WTC11 (cell line): ENCODE data around the gene CALML4. TPM values are rescaled to one million over a fixed set of nuclear protein-coding genes. Genes with fewer than 3 reads are reported as not detected.

ENCODE experiments used
- ATAC-seq: fragments of 200-7000 bp; cut with Tn5 transposase; 2 replicates; pipeline ENCODE4 v1.10.0; 2021; ENCODE audit warnings: mild to moderate bottlenecking, moderate library complexity
- CTCF ChIA-PET: fragments of 300-600 bp; sonication (Branson Sonifier 250); formaldehyde crosslinking; loops from one replicate; lab custom pipeline; 2021; ENCODE audit warnings: antibody characterized with exemption; lab: Charles Lee
- POLR2A ChIA-PET: fragments of 350-600 bp; sonication (Branson Sonifier 250); formaldehyde crosslinking; loops from one replicate; lab custom pipeline; 2021; ENCODE audit warnings: antibody characterized with exemption; lab: Charles Lee
- DNase-seq: peaks from one replicate; pipeline ENCODE4 v3.0.0; 2021; ENCODE audit warnings: low spot score
- H3K27ac Mint-ChIP-seq: 2 replicates; pipeline ENCODE4 v1.8.0; 2021; ENCODE audit warnings: mixed read lengths
- H3K27me3 Mint-ChIP-seq: 2 replicates; pipeline ENCODE4 v1.8.0; 2021; ENCODE audit warnings: low read depth, mild to moderate bottlenecking, moderate library complexity, mixed read lengths
- H3K36me3 Mint-ChIP-seq: 2 replicates; pipeline ENCODE4 v1.8.0; 2021; ENCODE audit warnings: mixed read lengths
- H3K4me1 Mint-ChIP-seq: 2 replicates; pipeline ENCODE4 v1.8.0; 2022; ENCODE audit warnings: mixed read lengths
- H3K4me3 Mint-ChIP-seq: 2 replicates; pipeline ENCODE4 v1.8.0; 2021; ENCODE audit warnings: mild to moderate bottlenecking, moderate library complexity, mixed read lengths
- H3K9me3 Mint-ChIP-seq: 2 replicates; pipeline ENCODE4 v1.8.0; 2021; ENCODE audit warnings: mixed read lengths
- AR ChIP-seq: fragments of 250-450 bp; sonication (Bioruptor Pico); IDR thresholded peaks from 2 replicates; pipeline ENCODE4 v1.9.0; 2021; ENCODE audit warnings: mild to moderate bottlenecking
- CBFB ChIP-seq: sonication (generic); formaldehyde crosslinking; IDR thresholded peaks from 2 replicates; pipeline ENCODE4 v1.8.1; 2022; ENCODE audit warnings: mild to moderate bottlenecking, low read depth, missing genetic modification reagents
- CDX4 ChIP-seq: fragments of 250-450 bp; sonication (Bioruptor Pico); IDR thresholded peaks from 2 replicates; pipeline ENCODE4 v1.9.0; 2021; ENCODE audit warnings: moderate library complexity, mild to moderate bottlenecking, inconsistent platforms, borderline replicate concordance
- CREB1 ChIP-seq: sonication (generic); formaldehyde crosslinking; IDR thresholded peaks from 2 replicates; pipeline ENCODE4 v1.8.0; 2023; ENCODE audit warnings: mild to moderate bottlenecking, missing genetic modification reagents
- CREM ChIP-seq: sonication (generic); formaldehyde crosslinking; IDR thresholded peaks from 2 replicates; pipeline ENCODE4 v1.8.1; 2022; ENCODE audit warnings: mild to moderate bottlenecking, missing genetic modification reagents, moderate library complexity
- FOXJ3 ChIP-seq: sonication (generic); formaldehyde crosslinking; IDR thresholded peaks from 2 replicates; pipeline ENCODE4 v1.9.0; 2021; ENCODE audit warnings: missing genetic modification reagents, mild to moderate bottlenecking, borderline replicate concordance
- KAT7 ChIP-seq: sonication (generic); formaldehyde crosslinking; IDR thresholded peaks from 2 replicates; pipeline ENCODE4 v1.8.1; 2023; ENCODE audit warnings: missing genetic modification reagents, mild to moderate bottlenecking, borderline replicate concordance
- NFATC4 ChIP-seq: fragments of 250-450 bp; sonication (Bioruptor Pico); IDR thresholded peaks from 2 replicates; pipeline ENCODE4 v1.9.0; 2021; ENCODE audit warnings: mild to moderate bottlenecking
- NFYB ChIP-seq: sonication (generic); formaldehyde crosslinking; conservative IDR thresholded peaks from 2 replicates; pipeline ENCODE4 v1.8.0; 2022; ENCODE audit warnings: low read depth, missing genetic modification reagents
- NR1H2 ChIP-seq: sonication (generic); formaldehyde crosslinking; IDR thresholded peaks from 2 replicates; pipeline ENCODE4 v1.9.0; 2021; ENCODE audit warnings: mild to moderate bottlenecking, moderate library complexity, missing genetic modification reagents
- PRRX2 ChIP-seq: fragments of 250-450 bp; sonication (Bioruptor Pico); IDR thresholded peaks from 2 replicates; pipeline ENCODE4 v1.8.0; 2021; ENCODE audit warnings: mild to moderate bottlenecking
- TEAD4 ChIP-seq: sonication (generic); formaldehyde crosslinking; IDR thresholded peaks from 2 replicates; pipeline ENCODE4 v1.8.0; 2022; ENCODE audit warnings: mild to moderate bottlenecking, missing genetic modification reagents
- ZNF138 ChIP-seq: sonication (generic); formaldehyde crosslinking; conservative IDR thresholded peaks from 2 replicates; pipeline ENCODE4 v1.8.1; 2022; ENCODE audit warnings: mild to moderate bottlenecking, moderate library complexity, missing genetic modification reagents
- ZNF232 ChIP-seq: sonication (generic); formaldehyde crosslinking; IDR thresholded peaks from 2 replicates; pipeline ENCODE4 v1.8.0; 2022; ENCODE audit warnings: mild to moderate bottlenecking, missing genetic modification reagents
- ZNF317 ChIP-seq: sonication (generic); formaldehyde crosslinking; IDR thresholded peaks from 2 replicates; pipeline ENCODE4 v1.8.1; 2023; ENCODE audit warnings: low read depth, mild to moderate bottlenecking, moderate library complexity, missing genetic modification reagents, borderline replicate concordance
- ZNF423 ChIP-seq: fragments of 250-450 bp; sonication (Bioruptor Pico); IDR thresholded peaks from 2 replicates; pipeline ENCODE4 v2.1.2; 2022; ENCODE audit warnings: mild to moderate bottlenecking, moderate library complexity
- ZNF512 ChIP-seq: sonication (generic); formaldehyde crosslinking; IDR thresholded peaks from 2 replicates; pipeline ENCODE4 v1.8.1; 2022; ENCODE audit warnings: missing genetic modification reagents, borderline replicate concordance
- total RNA-seq: library from RNA; stranded (reverse); gene quantifications from 3 replicates; pipeline ENCODE4 v1.2.3, GENCODE V29; 2021
- TF ChIP-seq, protein P1 (sequence below): fragments of 200-600 bp; IDR thresholded peaks from 2 replicates; pipeline ENCODE4 v1.8.0; 2022; ENCODE audit warnings: antibody characterized with exemption
- TF ChIP-seq, protein P2 (sequence below): sonication (generic); formaldehyde crosslinking; IDR thresholded peaks from 2 replicates; pipeline ENCODE4 v1.8.1; 2023; ENCODE audit warnings: mild to moderate bottlenecking, missing genetic modification reagents, moderate library complexity
- TF ChIP-seq, protein P3 (sequence below): sonication (generic); formaldehyde crosslinking; IDR thresholded peaks from 2 replicates; pipeline ENCODE4 v1.8.1; 2023; ENCODE audit warnings: mild to moderate bottlenecking, moderate library complexity, missing genetic modification reagents

The CALML4 gene
- total RNA-seq, 1 experiment from 2014 or later, result 9.8 TPM

DNA sequence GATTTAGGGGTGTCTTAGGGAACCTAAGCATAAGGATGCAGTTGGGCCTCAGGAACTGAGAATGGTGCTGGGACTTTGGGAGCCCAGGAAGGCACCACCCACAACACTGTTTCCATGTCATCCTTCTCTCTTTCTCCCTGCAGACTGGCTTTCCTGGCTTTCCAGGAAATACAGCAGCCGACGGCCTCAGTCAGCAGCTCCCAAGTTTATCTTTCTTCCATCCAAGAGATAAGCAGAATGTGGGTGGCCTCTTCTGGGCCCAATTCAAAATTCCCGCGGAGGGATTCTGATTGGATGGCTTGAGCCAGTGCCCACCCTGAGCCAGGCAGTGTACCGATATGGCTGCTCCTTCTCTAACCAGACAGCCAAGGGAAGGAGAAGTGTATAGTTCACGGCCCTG, 28.9 kb upstream of the CALML4 start:
- peaks cover 13% of the 10 kb centered on the region for H3K4me1 Mint-ChIP-seq
- POLR2A ChIA-PET, result no interaction called here
- DNase-seq (no peak), ATAC-seq (no peak)
- no peak overlapping the region for H3K4me3 Mint-ChIP-seq
- CTCF ChIA-PET, result interaction anchor here (1.0 to 1.6 kb wide), 3 partner anchors 17 to 72 kb away, joined by 3 to 5 read pairs (median 3); no protein-coding TSS in a partner anchor
- TF ChIP-seq ZNF512 (CRISPR knock-in tag) (no peak), KAT7 (no peak), CREB1 (no peak), NFATC4 (CRISPR knock-in tag) (no peak), PRRX2 (no peak), ZNF232 (CRISPR knock-in tag) (no peak), FOXJ3 (CRISPR knock-in tag) (no peak)
- H3K27me3 Mint-ChIP-seq, result peaks cover 14% of the 10 kb centered on the region
- H3K36me3 Mint-ChIP-seq, result no peaks in the 10 kb centered on the region
- no peak overlapping the region for H3K27ac Mint-ChIP-seq
- no peaks in the 10 kb centered on the region for H3K9me3 Mint-ChIP-seq

- DNase-seq (no peak), ATAC-seq (no peak)
- no peak overlapping the region for H3K27ac Mint-ChIP-seq
- no peak overlapping the region for H3K4me3 Mint-ChIP-seq
- H3K27me3 Mint-ChIP-seq, result peaks cover 14% of the 10 kb centered on the region
- POLR2A ChIA-PET, result no interaction called here
- H3K4me1 Mint-ChIP-seq, result peaks cover 21% of the 10 kb centered on the region
- no peaks in the 10 kb centered on the region for H3K36me3 Mint-ChIP-seq
- CTCF ChIA-PET, result interaction anchor here (2.1 kb wide), 1 partner anchor 73 kb away, joined by 7 read pairs; no protein-coding TSS in a partner anchor
- TF ChIP-seq CDX4 (CRISPR knock-in tag), result no peak
- TF ChIP-seq ZNF138 (CRISPR knock-in tag), result no peak
- H3K9me3 Mint-ChIP-seq, result no peaks in the 10 kb centered on the region
Observed at GRCh38 chr15:68232937-68233336, 27.8 kb upstream of the CALML4 start.

DNA sequence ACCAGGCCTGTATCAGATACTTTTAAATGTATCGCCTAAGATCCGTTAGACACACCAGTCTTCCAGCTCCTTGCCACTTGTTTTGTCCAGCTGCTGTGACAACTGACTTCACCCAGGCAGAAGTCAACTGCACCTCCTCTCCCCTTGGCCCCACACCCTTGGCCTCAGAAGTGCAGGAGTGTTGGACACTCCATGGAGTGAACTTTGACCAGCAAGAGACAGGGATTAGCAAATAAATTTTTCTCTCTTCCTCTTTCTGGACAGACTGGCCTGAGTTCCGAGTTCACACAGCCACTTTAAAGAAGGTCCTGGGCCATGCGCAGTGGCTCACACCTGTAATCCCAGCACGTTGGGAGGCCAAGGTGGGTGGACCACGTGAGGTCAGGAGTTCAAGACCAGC, 27.3 kb upstream of the CALML4 start:
- no peak overlapping the region for H3K4me3 Mint-ChIP-seq
- POLR2A ChIA-PET, result interaction anchor here (0.5 kb wide), 1 partner anchor 22 kb away, joined by 4 read pairs; no protein-coding TSS in a partner anchor

More for the DNA sequence above, 27.3 kb upstream of the CALML4 start:
- H3K27ac Mint-ChIP-seq, result no peak overlapping the region
- no peaks in the 10 kb centered on the region for H3K36me3 Mint-ChIP-seq
- CTCF ChIA-PET, result interaction anchor here (0.9 to 2.1 kb wide), 2 partner anchors 74 to 83 kb away, joined by 3 to 7 read pairs; no protein-coding TSS in a partner anchor
- ATAC-seq (no peak), DNase-seq (no peak)
- H3K9me3 Mint-ChIP-seq, result no peaks in the 10 kb centered on the region
- H3K27me3 Mint-ChIP-seq, result peaks cover 14% of the 10 kb centered on the region
- peaks cover 26% of the 10 kb centered on the region for H3K4me1 Mint-ChIP-seq
- TF ChIP-seq NR1H2 (CRISPR knock-in tag) (no peak), CBFB (no peak), CREM (CRISPR knock-in tag) (no peak), NFYB (CRISPR knock-in tag) (no peak), AR (no peak), TEAD4 (CRISPR knock-in tag) (no peak), ZNF317 (CRISPR knock-in tag) (no peak), ZNF423 (CRISPR knock-in tag) (no peak), CREB1 (no peak), FOXJ3 (CRISPR knock-in tag) (no peak), ZNF138 (CRISPR knock-in tag) (no peak)
- TF ChIP-seq, protein P1, sequence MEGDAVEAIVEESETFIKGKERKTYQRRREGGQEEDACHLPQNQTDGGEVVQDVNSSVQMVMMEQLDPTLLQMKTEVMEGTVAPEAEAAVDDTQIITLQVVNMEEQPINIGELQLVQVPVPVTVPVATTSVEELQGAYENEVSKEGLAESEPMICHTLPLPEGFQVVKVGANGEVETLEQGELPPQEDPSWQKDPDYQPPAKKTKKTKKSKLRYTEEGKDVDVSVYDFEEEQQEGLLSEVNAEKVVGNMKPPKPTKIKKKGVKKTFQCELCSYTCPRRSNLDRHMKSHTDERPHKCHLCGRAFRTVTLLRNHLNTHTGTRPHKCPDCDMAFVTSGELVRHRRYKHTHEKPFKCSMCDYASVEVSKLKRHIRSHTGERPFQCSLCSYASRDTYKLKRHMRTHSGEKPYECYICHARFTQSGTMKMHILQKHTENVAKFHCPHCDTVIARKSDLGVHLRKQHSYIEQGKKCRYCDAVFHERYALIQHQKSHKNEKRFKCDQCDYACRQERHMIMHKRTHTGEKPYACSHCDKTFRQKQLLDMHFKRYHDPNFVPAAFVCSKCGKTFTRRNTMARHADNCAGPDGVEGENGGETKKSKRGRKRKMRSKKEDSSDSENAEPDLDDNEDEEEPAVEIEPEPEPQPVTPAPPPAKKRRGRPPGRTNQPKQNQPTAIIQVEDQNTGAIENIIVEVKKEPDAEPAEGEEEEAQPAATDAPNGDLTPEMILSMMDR, result no peak
- TF ChIP-seq, protein P2, sequence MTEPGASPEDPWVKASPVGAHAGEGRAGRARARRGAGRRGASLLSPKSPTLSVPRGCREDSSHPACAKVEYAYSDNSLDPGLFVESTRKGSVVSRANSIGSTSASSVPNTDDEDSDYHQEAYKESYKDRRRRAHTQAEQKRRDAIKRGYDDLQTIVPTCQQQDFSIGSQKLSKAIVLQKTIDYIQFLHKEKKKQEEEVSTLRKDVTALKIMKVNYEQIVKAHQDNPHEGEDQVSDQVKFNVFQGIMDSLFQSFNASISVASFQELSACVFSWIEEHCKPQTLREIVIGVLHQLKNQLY (CRISPR knock-in tag), result no peak
- TF ChIP-seq, protein P3, sequence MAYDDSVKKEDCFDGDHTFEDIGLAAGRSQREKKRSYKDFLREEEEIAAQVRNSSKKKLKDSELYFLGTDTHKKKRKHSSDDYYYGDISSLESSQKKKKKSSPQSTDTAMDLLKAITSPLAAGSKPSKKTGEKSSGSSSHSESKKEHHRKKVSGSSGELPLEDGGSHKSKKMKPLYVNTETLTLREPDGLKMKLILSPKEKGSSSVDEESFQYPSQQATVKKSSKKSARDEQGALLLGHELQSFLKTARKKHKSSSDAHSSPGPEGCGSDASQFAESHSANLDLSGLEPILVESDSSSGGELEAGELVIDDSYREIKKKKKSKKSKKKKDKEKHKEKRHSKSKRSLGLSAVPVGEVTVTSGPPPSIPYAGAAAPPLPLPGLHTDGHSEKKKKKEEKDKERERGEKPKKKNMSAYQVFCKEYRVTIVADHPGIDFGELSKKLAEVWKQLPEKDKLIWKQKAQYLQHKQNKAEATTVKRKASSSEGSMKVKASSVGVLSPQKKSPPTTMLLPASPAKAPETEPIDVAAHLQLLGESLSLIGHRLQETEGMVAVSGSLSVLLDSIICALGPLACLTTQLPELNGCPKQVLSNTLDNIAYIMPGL (CRISPR knock-in tag), result no peak
